Measurements from ENCODE around the gene JAZF1.
"Not testable (repeated sequence)": the region's sequence is repeated elsewhere in the genome, so short reads cannot be mapped to it uniquely, and the experiment has no call there.

Gene JAZF1

DNA sequence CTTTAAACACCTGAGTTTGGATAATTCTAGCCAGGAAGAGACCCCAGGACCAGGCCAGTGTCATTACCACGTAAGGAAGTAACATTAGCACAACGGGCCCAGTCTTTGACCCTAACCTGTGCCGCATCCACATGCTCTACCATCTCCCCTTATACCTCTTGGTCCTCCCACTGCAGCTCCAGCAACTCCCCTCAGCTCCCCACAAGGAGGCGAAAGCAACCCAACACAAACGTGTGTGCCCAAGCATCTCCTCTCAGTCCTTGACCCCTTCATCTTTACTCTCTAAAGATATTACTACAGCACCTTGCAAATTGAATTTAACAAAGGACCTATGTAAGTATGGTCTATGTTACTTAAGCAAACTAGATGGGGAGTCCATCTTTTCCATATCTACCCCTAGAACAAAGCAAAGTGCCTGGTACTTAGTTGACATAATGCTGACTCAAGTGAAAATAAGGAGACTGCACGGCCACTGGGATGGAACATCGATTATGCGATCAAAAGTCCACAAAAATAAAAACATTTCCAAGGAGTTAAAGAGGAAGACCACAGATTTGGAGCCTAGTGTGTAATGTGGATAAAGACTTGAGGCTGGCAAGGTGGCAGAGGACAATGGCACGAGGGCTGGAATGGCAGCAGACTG, 147.7 kb downstream of the JAZF1 start:
- no peak for DNase-seq

DNA sequence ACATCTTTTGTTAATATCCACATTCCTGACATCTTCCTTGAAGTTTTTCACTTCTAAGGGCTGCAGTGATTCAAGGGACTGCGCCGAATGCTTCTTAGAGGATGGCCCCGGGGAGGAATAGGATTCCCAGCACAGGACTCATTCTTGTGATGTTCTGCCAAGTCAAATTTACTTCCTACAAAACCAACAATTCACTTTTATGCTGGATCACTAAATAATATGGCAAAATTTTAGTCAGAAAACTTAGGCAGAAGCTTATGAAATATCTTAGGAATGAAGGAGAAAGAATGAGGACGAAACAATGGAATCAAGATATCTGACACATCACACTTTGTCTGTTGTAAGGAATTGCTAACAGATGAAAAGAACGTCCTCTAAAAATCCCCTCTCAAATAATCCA, 151.5 kb downstream of the JAZF1 start:
- DNase-seq = no peak

DNA sequence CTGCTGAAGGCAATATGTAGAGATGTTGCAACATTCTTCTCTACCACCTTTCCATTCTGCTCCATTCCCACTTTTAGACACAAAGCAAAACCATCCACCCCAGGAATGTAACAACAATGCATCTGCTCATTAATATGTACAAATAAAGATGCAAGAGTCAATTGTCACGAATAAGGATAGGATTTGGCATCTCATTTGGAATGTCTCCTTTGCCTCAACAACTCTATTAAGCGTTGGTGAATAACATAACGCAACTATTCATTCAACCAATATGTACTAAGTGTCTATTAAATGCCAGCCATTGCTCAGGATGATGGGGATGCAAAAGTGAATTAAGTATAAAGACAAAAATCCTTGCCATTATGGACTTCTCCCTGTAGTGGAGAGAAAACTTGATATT, 152.1 kb downstream of the JAZF1 start:
- DNase-seq = no peak

DNA sequence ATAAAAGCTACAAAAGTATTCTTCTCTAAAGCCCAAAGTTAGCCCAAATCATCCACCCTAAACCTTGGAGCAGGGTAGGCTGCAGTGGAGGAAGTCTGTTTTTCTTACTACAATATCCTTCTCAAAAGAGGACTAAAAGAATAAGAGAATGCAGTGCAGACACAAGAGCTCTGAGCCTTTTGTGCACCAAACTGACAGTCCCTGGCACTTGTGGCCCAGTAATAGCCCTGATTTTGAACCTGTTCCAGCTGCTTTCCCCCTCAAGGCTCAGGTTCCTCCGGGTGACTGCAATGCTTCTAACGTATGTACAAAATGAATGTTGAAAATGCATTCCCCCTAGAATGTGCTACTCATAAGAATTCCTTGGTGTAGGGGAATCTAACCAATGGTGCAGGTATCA, 154.4 kb downstream of the JAZF1 start:
- DNase-seq = no peak

DNA sequence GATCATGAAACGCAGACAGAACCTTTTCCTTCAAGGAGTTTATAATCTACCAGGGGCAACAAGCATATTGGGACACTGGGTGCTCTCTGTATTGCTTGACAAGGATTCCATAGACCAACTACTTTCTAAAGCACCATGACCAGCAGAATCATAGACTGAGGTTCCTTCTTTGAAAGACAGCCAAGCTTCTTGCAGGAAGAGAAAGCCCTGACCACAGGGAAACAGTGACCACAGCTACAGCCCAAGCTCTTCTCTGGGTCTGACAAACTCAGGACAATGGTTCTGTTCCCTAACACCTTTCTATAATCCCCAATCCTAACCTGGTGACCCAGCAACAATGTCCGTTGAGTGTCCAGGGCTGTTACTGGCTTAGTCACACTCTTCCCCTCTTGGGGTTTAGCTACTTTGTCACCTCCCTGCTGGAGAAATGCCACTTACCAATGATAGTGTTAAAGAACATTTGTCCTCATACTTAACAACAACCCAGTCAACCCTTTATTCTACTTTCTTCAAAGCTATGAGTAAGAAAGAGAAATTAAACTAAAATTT, 155.7 kb downstream of the JAZF1 start:
- no peak for DNase-seq

DNA sequence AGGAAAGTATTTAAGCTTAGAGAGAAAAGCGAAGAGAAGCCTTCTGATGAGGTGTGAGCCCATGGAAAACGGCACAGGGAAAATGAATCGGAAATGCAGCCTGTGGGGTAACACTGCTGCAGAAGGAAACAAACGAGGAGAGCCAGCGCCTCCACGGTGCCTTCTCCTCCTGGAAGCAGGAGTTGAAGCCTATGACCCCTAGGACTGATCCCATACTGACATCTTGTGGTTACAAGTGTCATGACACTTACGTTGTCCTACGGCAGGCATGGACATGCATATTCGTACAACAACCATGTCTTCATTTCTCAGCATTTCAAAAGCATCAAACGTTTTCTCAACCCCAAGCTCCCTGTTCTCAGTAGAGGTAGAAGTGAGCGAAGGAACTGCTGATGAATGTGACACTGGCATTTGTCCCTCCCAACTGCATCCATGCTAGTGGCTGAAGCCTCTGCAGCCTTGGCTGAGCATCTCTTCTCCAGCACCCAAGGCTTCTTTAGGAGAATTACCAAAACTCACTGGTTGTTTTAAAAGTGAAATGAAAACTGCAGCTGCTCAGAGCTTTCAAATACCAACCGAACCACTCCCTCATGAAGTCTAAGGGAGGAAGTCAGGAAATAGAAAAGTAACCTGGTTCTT, 160.2 kb downstream of the JAZF1 start:
- DNase-seq = peak; percentile 20

DNA sequence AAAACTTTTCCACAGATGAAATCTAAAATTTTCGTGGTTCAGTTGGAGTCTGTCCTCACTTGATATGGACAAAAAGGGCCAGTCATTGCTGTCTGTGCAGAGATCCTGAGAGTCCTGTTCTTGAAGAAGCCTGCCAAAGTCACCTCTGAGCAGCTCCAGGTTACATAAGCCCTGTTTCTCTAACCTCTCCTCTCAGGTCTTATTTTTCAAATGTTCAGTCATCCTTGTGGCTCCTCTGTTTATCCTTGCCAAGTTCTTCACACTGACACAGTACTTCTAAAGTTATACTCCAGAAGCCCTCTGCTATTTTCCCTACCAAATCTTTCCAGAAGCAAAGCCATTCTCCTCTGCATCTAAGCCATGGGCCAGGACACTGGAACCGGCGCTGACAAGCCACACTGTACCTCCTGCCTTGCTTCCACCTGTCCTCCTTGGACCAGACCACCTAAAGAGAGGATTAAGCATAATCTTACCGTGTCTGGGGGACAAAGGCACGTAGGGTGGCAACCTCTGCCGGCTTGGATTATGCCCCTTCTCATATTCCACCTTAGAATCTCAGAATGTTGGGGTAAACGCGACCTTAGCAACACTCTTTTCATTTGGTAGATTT, 161.6 kb downstream of the JAZF1 start:
- DNase-seq = no peak

DNA sequence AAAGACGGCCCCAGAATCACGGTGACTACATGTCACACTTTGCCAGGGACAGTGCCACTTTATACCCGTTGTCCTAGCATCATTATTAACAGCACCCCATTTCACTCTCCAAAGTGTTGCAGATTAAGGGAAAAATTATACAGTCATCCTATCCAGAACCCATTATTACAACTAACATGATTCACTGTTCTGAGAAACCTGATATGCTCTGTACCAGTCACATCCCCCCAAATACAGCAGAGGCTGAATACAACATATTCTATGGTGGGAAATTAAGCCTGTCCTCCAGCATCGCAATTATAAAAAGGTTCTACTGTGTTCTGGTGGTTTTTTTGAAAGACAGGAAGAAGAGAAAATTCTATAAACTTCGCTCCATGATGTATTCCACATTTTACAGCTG, 162.1 kb downstream of the JAZF1 start:
- no peak for DNase-seq

DNA sequence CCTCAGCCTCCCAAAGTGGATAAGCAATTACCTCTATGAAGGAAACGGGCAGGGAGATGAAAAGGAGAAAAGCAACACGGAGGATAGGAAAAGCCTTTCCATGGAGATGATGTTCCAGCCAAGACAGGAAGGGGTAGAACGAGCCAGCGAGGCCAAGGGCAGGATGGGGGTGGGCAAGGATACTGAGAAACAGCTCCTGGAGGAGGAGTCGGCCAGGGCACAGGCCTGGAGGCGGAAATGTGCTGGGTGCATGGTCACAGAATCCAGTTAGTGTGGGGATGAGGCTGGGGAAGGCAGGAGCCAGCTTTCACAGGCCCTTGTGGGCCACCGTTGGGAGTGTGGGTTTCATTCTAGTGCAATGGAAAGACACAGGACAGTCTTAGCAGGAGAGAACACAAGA, 162.6 kb downstream of the JAZF1 start:
- DNase-seq = no peak

DNA sequence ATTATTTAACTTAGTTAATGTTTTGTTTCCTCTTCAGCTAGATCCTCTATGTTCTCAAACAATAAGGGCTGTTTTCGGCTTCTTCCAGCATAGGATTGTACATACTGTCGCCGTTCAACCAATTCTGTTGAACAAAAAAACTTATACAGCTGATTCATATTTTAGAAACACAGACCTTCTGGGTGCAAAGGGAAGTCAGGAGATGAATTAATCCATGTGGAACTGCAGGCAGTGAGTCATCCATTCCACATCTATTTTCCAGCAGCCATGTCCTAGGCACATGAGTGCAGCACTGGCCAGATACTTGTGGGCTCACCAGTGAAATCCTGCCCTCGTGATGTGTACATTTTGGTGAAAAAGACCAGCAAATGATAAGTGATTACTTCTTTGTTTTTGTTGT, 163.2 kb downstream of the JAZF1 start:
- no peak for DNase-seq

DNA sequence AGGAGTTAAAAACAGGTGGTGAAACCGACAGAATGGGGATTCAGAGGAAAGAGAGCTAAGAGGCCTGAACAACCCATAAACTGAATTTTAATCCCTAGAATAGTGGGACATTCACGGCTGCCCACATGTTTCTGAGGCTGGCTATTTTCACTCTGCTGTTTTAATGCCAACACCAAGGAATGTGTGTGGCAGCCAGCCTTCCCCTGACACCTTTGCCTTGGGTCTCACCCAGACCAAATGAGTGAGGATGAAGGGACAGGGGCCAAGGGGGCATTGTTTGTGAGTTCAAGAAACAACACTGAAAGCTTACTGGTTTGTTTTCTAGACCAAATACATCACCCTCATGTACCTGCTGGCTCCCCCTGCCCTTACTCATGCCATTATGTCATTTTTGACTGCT, 164.3 kb downstream of the JAZF1 start:
- no peak for DNase-seq

DNA sequence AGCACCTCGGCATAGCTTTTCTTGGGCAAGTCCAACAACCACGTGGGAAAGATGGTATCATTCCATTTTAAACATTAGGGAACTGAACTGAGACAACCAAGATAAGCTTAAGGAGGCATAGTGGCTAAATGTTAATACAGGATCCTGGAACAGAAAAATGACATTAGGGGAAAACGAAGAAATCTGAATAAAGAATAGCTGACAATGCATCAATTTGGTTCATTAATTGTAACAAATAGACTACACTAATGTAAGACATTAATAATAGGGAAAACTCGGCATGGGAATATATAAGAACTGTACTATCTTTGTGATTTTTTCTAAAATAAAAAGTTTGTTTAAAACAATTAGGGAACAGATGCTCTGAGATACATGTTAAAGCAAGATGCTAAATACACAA, 165.4 kb downstream of the JAZF1 start:
- DNase-seq = no peak

DNA sequence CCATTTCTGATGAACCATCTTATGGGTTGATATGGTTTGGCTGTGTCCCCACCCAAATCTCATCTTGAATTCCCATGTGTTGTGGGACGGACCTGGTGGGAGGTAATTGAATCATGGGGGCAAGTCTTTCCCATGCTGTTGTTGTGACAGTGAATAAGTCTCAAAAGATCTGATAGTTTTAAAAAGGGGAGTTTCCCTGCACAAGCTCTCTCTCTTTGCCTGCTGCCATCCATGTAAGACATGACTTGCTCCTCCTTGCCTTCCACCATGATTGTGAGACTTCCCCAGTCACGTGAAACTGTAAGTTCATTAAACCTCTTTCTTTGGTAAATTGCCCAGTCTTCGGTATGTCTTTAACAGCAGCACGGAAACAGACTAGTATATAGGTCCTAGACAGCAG, 166.3 kb downstream of the JAZF1 start:
- DNase-seq = not testable (repeated sequence)

DNA sequence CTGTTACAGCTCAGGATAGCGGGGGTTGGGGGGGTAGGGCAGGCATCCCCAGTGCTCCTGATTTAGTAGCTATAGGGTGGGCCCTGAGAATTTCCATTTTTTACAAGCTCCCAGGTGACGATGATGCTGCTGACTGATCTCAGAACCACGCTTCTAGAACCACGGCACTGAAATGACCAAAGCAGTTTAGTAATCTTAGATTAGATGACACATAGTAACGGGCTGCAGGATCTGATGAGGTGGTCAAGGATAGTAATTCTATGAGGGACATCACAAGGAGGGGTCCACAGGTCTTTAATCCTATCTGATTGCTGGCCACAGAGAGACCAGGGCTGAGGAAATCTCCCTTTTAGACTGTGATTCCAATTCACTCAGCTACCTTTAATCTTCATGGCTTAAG, 167.2 kb downstream of the JAZF1 start:
- no peak for DNase-seq

DNA sequence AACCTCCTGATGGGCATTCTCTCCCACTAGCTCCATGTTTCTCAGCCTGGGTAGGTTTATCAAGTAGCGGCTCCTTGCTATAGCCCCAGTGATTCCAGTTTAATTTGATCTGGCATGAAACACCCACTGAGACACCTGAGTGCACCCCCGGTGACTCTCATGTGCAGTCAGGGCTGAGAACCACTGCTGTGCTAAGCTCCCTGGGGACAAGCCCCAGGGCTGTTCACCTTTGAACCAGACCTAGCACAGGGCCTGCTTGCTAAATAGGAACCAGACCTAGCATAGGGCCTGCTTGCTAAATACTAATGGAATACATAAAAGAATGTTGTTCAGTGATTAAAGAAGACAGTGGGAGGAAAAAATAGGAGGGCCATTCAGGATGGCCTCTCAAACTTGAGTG, 167.6 kb downstream of the JAZF1 start:
- no peak for DNase-seq

DNA sequence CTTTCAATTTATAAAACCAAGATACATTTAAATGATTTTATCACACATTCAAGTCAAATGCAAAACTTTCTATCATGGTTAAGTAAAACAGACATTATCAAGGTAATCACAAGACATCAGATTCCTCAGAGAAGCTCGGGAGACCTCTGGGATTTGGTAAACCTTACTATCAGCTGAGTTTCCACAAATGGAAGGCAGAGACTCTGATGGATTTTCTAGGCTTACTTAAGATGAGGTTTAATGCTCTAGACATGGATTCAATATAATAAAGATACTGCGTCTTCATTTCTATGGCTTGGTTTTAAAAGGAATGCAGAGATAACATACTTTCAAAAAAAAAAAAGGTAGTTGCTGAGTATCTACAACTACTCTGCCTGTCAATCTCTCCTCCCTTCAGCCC, 171.7 kb downstream of the JAZF1 start:
- DNase-seq = no peak

DNA sequence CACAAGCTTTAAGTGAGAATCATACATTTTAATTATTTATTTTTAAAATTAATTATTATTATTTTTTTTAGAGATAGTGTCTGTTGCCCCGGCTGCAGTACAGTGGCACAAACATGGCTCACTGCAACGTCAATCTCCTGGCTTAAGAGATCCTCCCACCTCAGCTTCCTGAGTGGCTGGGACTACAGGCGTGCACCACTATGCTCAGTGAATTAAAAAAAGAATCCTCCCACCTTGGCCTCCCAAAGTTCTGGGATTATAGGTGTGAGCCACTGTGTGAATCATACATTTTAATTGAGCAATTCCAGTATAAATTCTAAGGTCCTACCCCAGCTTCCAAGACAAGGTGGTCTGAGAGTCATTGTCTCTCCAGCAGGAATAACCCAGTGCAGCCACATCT, 172.4 kb downstream of the JAZF1 start:
- DNase-seq = no peak

DNA sequence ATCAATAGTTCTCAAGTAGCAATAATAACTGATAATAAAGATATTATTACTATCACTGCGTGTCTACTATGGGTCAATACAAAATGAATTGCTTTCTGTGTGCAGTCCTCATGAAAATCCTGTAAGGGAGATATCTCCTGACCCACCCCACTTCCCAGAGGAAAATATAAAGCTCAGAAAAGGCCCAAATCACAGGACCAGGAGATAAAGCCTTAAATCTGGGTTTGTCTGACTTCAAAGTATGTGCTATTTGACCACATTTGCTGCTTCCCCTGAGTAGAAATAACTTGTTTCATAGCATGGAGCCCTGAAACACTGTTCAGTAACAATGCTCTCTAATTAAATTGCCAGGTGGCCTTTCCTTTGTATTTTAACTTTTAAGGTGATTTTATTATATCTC, 174.1 kb downstream of the JAZF1 start:
- DNase-seq = no peak

DNA sequence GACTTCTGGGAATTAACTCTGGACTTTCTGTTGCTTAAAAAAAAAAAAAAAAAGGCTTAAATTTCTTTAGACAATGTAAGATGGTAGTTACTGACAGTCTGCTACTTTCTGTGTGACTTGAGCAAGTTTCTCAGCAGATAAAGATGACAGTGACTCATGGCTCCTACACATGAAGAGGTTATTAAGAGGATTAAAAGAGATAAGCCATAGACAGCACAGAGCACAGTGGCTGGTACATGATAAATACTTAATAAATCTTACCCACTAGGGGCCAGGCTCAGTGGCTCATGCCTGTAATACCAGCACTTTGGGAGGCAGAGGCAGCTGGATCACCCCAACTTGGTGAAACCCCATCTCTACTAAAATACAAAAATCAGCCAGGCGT, 174.8 kb downstream of the JAZF1 start:
- no peak for DNase-seq

DNA sequence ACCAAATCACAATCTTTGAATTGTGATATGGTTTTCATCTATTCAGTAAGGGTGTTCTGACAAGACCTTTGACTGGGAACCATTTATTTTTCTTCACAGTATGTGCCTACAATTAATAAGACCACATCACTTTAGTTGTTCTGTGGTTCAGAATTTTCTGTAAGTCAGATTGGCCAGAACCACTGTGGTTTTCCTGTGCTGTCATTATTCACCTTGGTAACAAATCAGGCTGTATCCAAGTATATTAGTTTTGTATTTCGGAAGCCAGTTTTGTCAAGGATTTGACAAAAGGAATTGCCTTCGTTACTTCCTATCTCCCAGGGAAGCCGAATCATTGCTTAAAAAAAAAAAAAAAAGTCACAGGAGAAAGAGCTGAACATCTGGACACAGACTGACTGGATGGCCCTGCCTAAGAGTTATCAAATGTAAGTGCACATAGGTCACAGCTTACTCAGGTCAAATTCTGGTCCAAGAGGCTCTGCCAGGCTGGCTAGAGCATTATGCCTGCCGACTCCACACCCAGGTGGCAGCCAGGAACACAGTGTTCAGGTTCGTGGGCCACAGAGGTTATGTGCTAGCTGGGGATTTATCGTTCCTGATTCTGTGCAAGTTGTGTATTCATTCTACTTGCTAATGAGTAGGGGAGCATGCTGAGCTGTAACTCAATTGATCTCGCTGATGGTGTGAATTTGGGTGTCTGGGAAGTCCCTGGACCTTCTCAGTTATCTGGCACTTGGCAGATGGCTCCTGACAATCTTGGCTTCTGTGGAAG, 175.3 kb downstream of the JAZF1 start:
- DNase-seq = no peak

DNA sequence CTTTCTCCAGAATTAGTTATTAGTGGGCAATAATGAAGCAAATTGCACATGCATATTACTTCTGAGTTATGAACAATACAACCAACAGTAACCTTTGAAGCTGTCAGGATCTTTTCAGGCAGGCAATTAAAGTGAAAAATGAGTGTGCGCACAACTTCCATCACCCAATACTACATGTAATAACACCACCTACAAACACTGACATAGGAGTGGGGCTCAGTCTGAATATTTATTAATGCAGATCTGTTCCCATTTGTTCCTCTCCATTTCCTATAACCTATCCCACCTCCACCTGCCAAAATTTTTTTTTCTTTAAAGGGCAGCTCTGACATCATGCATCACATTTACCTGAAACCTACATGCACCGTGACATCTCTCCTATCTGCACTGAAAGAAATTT, 177.2 kb downstream of the JAZF1 start:
- no peak for DNase-seq

DNA sequence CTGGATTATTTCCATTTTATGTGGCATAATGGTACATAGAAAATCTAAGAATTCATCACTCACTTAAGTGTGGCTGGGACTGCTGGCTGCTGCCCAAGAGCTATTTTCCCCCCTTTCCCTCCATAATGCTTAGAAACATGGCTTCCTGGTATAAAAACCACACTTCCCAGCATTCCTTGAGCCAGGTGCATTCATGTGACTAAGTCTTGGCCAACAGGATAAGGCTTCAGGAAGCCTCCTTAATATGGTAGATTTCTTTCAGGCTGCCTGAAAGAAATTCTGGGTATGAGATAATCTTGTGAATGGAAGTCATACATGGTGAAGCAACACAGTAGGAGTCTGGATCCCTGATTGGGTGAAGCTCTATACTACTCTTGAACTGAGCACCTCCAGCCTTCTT, 178.0 kb downstream of the JAZF1 start:
- no peak for DNase-seq

DNA sequence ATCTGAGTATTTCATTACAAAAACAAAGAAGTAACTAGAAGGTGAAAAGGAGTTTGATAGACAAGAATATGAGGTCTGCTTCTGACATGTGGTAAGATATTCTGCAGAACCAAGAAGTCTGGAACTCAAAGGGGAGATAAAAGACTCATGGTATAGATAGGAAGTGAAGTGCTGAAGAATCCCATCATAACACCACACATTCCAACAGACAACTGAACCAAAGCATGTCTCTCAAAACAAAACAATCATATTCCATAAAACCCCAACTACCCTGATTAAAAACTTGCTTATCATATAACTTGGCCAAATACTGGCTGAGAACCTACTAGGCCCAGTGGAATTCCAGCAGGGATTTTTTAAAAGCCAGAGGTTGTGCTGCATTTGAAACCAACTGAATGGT, 178.7 kb downstream of the JAZF1 start:
- DNase-seq = no peak

DNA sequence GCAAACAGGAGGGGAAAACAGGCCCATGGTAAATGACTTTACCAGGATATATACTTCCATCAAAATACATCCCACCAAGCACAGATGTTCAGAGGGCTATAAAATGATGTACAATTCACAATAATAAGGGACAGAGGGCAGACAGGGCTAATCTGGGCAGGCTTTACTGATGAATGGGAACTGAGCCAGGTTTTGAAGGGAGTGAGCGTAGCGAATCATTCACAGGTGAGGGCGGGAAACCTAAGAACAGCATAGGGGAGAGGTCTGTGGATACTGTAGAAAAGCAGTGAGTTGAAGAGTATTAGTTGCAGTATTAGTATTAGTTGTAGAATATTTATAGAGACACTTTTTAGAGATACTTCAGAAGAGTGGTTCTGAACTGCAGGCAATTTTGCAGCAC, 180.8 kb downstream of the JAZF1 start:
- no peak for DNase-seq
